GM19238 (cell line): Measurements from ENCODE around the gene USP49.

Source experiments
- DNase-seq: peaks from one replicate; pipeline ENCODE4 v3.0.0; 2011; ENCODE audit warnings: low spot score; ENCODE audit not compliant: insufficient read length

The USP49 gene

GRCh38 chr6:41758641-41759035, 136.5 kb downstream of the USP49 start:
- no peak for DNase-seq

GRCh38 chr6:41757931-41758640, 137.1 kb downstream of the USP49 start:
- no peak for DNase-seq

- no peak for DNase-seq
These were observed 137.9 kb downstream of the USP49 start for GRCh38 chr6:41757271-41757670.

- no peak for DNase-seq
These were observed 138.8 kb downstream of the USP49 start for GRCh38 chr6:41756354-41756753.

- no peak for DNase-seq
These were observed 139.3 kb downstream of the USP49 start for GRCh38 chr6:41755895-41756294.

- DNase-seq, result no peak
These were observed 144.8 kb downstream of the USP49 start for GRCh38 chr6:41750374-41750773.

- DNase-seq, result no peak
These were observed 146.6 kb downstream of the USP49 start for GRCh38 chr6:41748542-41748941.

- no peak for DNase-seq
These were observed 147.1 kb downstream of the USP49 start for GRCh38 chr6:41748102-41748477.

GRCh38 chr6:41747256-41748101, 147.7 kb downstream of the USP49 start, which contains the start of gene PGC:
Gene PGC, minus strand, starts transcription at chr6:41747397. Its CDS starts 63 bp downstream, at chr6:41747334.
- DNase-seq, result no peak

- no peak for DNase-seq
These were observed 149.1 kb downstream of the USP49 start for GRCh38 chr6:41746107-41746506.

- no peak for DNase-seq
These were observed 150.9 kb downstream of the USP49 start for GRCh38 chr6:41744236-41744787.

GRCh38 chr6:41743406-41744235, 151.6 kb downstream of the USP49 start:
- no peak for DNase-seq

- DNase-seq, result no peak
These were observed 153.3 kb downstream of the USP49 start for GRCh38 chr6:41741625-41742490.

- DNase-seq, result no peak
These were observed 154.6 kb downstream of the USP49 start for GRCh38 chr6:41740366-41741162.
